ENCODE results near the gene PRSS27. TPM values are rescaled to one million over a fixed set of nuclear protein-coding genes. Genes with fewer than 3 reads are reported as not detected.

PRSS27 gene
- total RNA-seq, 4 donors from 2014 or later, result 0.67 to 10.3 (median 2.4) TPM

- H3K36me3 ChIP-seq, result peaks cover 0 to 92% of the 10 kb centered on the region in 2 donors
- ATAC-seq, result no peak
- no peaks in the 10 kb centered on the region for H3K27me3 ChIP-seq
- H3K4me3 ChIP-seq, result no peak overlapping the region
- no peaks in the 10 kb centered on the region for H3K9me3 ChIP-seq
- WGBS, 2 donors (ENCODE audit: low coverage in 1 of 2), result no CpG with 5 or more reads among the region's 17 CpGs
- H3K27ac ChIP-seq, result no peak overlapping the region
- no peak for TF ChIP-seq POLR2A (IDR thresholded peaks at IDR 0.05)
- TF ChIP-seq EP300 (IDR thresholded peaks at IDR 0.05), result no peak
- no peak for TF ChIP-seq CTCF (IDR thresholded peaks at IDR 0.05)
- TF ChIP-seq POLR2AphosphoS5 (IDR thresholded peaks at IDR 0.05), result no peak
- no peaks in the 10 kb centered on the region for H3K4me1 ChIP-seq
Measured at GRCh38 chr16:2706085-2706484, 13.9 kb downstream of the PRSS27 start.

- ATAC-seq, result no peak
- no peaks in the 10 kb centered on the region for H3K27me3 ChIP-seq
- no peak overlapping the region for H3K4me3 ChIP-seq
- H3K36me3 ChIP-seq, result peaks cover 0 to 99% of the 10 kb centered on the region in 2 donors
- H3K9me3 ChIP-seq, result no peaks in the 10 kb centered on the region
- no CpG with 5 or more reads among the region's 10 CpGs for WGBS, 2 donors (ENCODE audit: low coverage in 1 of 2)
- no peak for TF ChIP-seq CTCF (IDR thresholded peaks at IDR 0.05)
- H3K27ac ChIP-seq, result no peak overlapping the region
- no peaks in the 10 kb centered on the region for H3K4me1 ChIP-seq
Measured at GRCh38 chr16:2705351-2705750, 14.7 kb downstream of the PRSS27 start.

- H3K27ac ChIP-seq, result no peak overlapping the region
- TF ChIP-seq CTCF (IDR thresholded peaks at IDR 0.05) (no peak), EP300 (IDR thresholded peaks at IDR 0.05) (no peak), POLR2A (IDR thresholded peaks at IDR 0.05) (no peak), POLR2AphosphoS5 (IDR thresholded peaks at IDR 0.05) (no peak)
- no peaks in the 10 kb centered on the region for H3K27me3 ChIP-seq
- WGBS, 2 donors (ENCODE audit: low coverage in 1 of 2), result no CpG with 5 or more reads among the region's 14 CpGs
- peaks cover 0 to 100% of the 10 kb centered on the region in 2 donors for H3K36me3 ChIP-seq
- H3K9me3 ChIP-seq, result no peaks in the 10 kb centered on the region
- H3K4me3 ChIP-seq, result no peak overlapping the region
- H3K4me1 ChIP-seq, result no peaks in the 10 kb centered on the region
- ATAC-seq, result no peak
Measured at GRCh38 chr16:2704983-2705275, 15.1 kb downstream of the PRSS27 start.

GRCh38 chr16:2704166-2704982, 15.7 kb downstream of the PRSS27 start:
- Histone ChIP-seq H3K4me1 (no peaks in the 10 kb centered on the region), H3K27ac (no peak overlapping the region), H3K27me3 (no peaks in the 10 kb centered on the region), H3K4me3 (no peak overlapping the region), H3K9me3 (no peaks in the 10 kb centered on the region), H3K36me3 (peaks cover 0 to 100% of the 10 kb centered on the region in 2 donors)
- TF ChIP-seq CTCF (IDR thresholded peaks at IDR 0.05), result no peak
- no peak for TF ChIP-seq EP300 (IDR thresholded peaks at IDR 0.05)
- no peak for TF ChIP-seq POLR2A (IDR thresholded peaks at IDR 0.05)
- no peak for TF ChIP-seq POLR2AphosphoS5 (IDR thresholded peaks at IDR 0.05)
- 100% methylated on average over 1 of the region's 33 CpGs; no CpG with 5 or more reads in 1 of the 2 donors for WGBS, 2 donors (ENCODE audit: low coverage in 1 of 2)
- ATAC-seq, result no peak

All from gastroesophageal sphincter (tissue), 4 donors.